Neutrophil (primary cell): ENCODE measurements around the gene WDFY3.

Experiments used
- H3K27ac ChIP-seq: fragments of 200-600 bp; sonication (generic); 2 replicates; pipeline ENCODE4 v1.5.1; 2016; ENCODE audit warnings: mild to moderate bottlenecking, moderate library complexity
- H3K27me3 ChIP-seq: fragments of 200-600 bp; sonication (generic); 2 replicates; pipeline ENCODE4 v1.6.0; 2016; ENCODE audit warnings: mild to moderate bottlenecking
- H3K36me3 ChIP-seq: fragments of 200-600 bp; sonication (generic); 2 replicates; pipeline ENCODE4 v1.5.1; 2017
- H3K4me1 ChIP-seq, 2 experiments: fragments of 200-600 bp in 1 of 2; sonication (generic) in 1 of 2; 1 replicate in 1 of 2; 2 replicates in 1 of 2; pipeline versions ENCODE4 v1.5.1 to v1.6.1; 2013 to 2016; ENCODE audit warnings: low read depth in 1 of 2, low read length in 1 of 2, mild to moderate bottlenecking in 1 of 2, moderate library complexity in 1 of 2; ENCODE audit not compliant: control insufficient read depth in 1 of 2, insufficient read depth in 1 of 2
- H3K4me3 ChIP-seq, 2 experiments: fragments of 200-600 bp in 1 of 2; sonication (generic) in 1 of 2; 1 replicate in 1 of 2; 2 replicates in 1 of 2; pipeline ENCODE4 v1.5.1; 2013 to 2016; ENCODE audit warnings: low read depth in 1 of 2, low read length in 1 of 2, mild to moderate bottlenecking in 1 of 2, moderate library complexity in 1 of 2
- H3K9me3 ChIP-seq: fragments of 200-600 bp; sonication (generic); 2 replicates; pipeline ENCODE4 v1.5.1; 2016
- CTCF ChIP-seq: fragments of 200-600 bp; sonication (generic); IDR thresholded peaks from 2 replicates; pipeline ENCODE4 v1.5.1; 2016; ENCODE audit warnings: antibody characterized with exemption

WDFY3 gene

GRCh38 chr4:84957514-84958420 is 8.7 kb downstream of the WDFY3 start:
- Histone ChIP-seq H3K27ac (peak overlapping the region; percentile 43), H3K36me3 (no peaks in the 10 kb centered on the region)
- no peak for TF ChIP-seq CTCF

GRCh38 chr4:84956014-84956413 is 10.5 kb downstream of the WDFY3 start:
- TF ChIP-seq CTCF = no peak
- H3K4me1 ChIP-seq = peaks cover 43 to 54% of the 10 kb centered on the region in 2 experiments
- H3K27me3 ChIP-seq = no peaks in the 10 kb centered on the region
- no peak overlapping the region for H3K4me3 ChIP-seq
- no peaks in the 10 kb centered on the region for H3K9me3 ChIP-seq
- H3K36me3 ChIP-seq = no peaks in the 10 kb centered on the region
- peak overlapping the region; percentile 56 for H3K27ac ChIP-seq

More at GRCh38 chr4:84957514-84958420, 8.7 kb downstream of the WDFY3 start:
- Histone ChIP-seq H3K4me3 (no peak overlapping the region), H3K9me3 (no peaks in the 10 kb centered on the region), H3K27me3 (no peaks in the 10 kb centered on the region), H3K4me1 (peaks cover 52 to 71% of the 10 kb centered on the region in 2 experiments)

GRCh38 chr4:84954982-84955567 is 11.4 kb downstream of the WDFY3 start:
- Histone ChIP-seq H3K4me1 (peaks cover 36 to 45% of the 10 kb centered on the region in 2 experiments), H3K9me3 (no peaks in the 10 kb centered on the region), H3K4me3 (no peak overlapping the region), H3K36me3 (no peaks in the 10 kb centered on the region), H3K27me3 (no peaks in the 10 kb centered on the region), H3K27ac (no peak overlapping the region)
- no peak for TF ChIP-seq CTCF

GRCh38 chr4:84952776-84953175 is 13.7 kb downstream of the WDFY3 start:
- TF ChIP-seq CTCF = no peak
- Histone ChIP-seq H3K36me3 (no peaks in the 10 kb centered on the region), H3K27ac (no peak overlapping the region), H3K9me3 (no peaks in the 10 kb centered on the region), H3K27me3 (no peaks in the 10 kb centered on the region), H3K4me3 (no peak overlapping the region), H3K4me1 (peaks cover 28 to 33% of the 10 kb centered on the region in 2 experiments)

GRCh38 chr4:84952004-84952403 is 14.5 kb downstream of the WDFY3 start:
- Histone ChIP-seq H3K9me3 (no peaks in the 10 kb centered on the region), H3K4me1 (peaks cover 29 to 30% of the 10 kb centered on the region in 2 experiments), H3K27ac (peak overlapping the region; percentile 4), H3K27me3 (no peaks in the 10 kb centered on the region), H3K36me3 (no peaks in the 10 kb centered on the region), H3K4me3 (no peak overlapping the region)
- TF ChIP-seq CTCF = no peak
